GM19324 (cell line): ENCODE data around the gene SLC9C2.
"Not testable (repeated sequence)": the region's sequence is repeated elsewhere in the genome, so short reads cannot be mapped to it uniquely, and the experiment has no call there.

Source experiments
- ATAC-seq: cut with Tn5 transposase; IDR thresholded peaks from one replicate; pipeline ENCODE4 v1.9.1; 2021; ENCODE audit warnings: mild to moderate bottlenecking, moderate library complexity; ENCODE audit not compliant: unreplicated experiment, low FRiP score

The SLC9C2 gene

GRCh38 chr1:173580658-173581057 lies 22.2 kb downstream of the SLC9C2 start:
- no peak for ATAC-seq

- no peak for ATAC-seq
These were observed 22.8 kb downstream of the SLC9C2 start for GRCh38 chr1:173580071-173580470.

- no peak for ATAC-seq
These were observed 29.3 kb downstream of the SLC9C2 start for GRCh38 chr1:173573596-173573995.

GRCh38 chr1:173572201-173572873 lies 30.5 kb downstream of the SLC9C2 start:
- no peak for ATAC-seq

GRCh38 chr1:173570370-173571007 lies 32.4 kb downstream of the SLC9C2 start:
- ATAC-seq = no peak

GRCh38 chr1:173568483-173568882 lies 34.4 kb downstream of the SLC9C2 start:
- no peak for ATAC-seq

GRCh38 chr1:173563846-173564245 lies 39.0 kb downstream of the SLC9C2 start:
- not testable (repeated sequence) for ATAC-seq

- ATAC-seq = no peak
These were observed 40.1 kb downstream of the SLC9C2 start for GRCh38 chr1:173562813-173563212.

GRCh38 chr1:173561263-173561662 lies 41.6 kb downstream of the SLC9C2 start:
- ATAC-seq = no peak

GRCh38 chr1:173560285-173560880 lies 42.5 kb downstream of the SLC9C2 start:
- ATAC-seq = no peak

- no peak for ATAC-seq
These were observed 47.1 kb downstream of the SLC9C2 start for GRCh38 chr1:173555651-173556305.

GRCh38 chr1:173554541-173555250 lies 48.2 kb downstream of the SLC9C2 start:
- no peak for ATAC-seq

GRCh38 chr1:173554089-173554488 lies 48.8 kb downstream of the SLC9C2 start:
- no peak for ATAC-seq

- no peak for ATAC-seq
These were observed 49.6 kb downstream of the SLC9C2 start for GRCh38 chr1:173553312-173553711.

GRCh38 chr1:173551699-173552098 lies 51.2 kb downstream of the SLC9C2 start:
- no peak for ATAC-seq

GRCh38 chr1:173549813-173550212 lies 53.1 kb downstream of the SLC9C2 start:
- no peak for ATAC-seq

- no peak for ATAC-seq
These were observed 57.2 kb downstream of the SLC9C2 start for GRCh38 chr1:173545688-173546087.

- ATAC-seq = no peak
These were observed 66.6 kb downstream of the SLC9C2 start for GRCh38 chr1:173536223-173536622.

GRCh38 chr1:173532237-173532636 lies 70.6 kb downstream of the SLC9C2 start:
- ATAC-seq = no peak

GRCh38 chr1:173530795-173531693 lies 71.8 kb downstream of the SLC9C2 start:
- no peak for ATAC-seq
